ENCODE results near the gene NKX1-1.
"Not testable (repeated sequence)": the region's sequence is repeated elsewhere in the genome, so short reads cannot be mapped to it uniquely, and the experiment has no call there.

Gene NKX1-1

DNA sequence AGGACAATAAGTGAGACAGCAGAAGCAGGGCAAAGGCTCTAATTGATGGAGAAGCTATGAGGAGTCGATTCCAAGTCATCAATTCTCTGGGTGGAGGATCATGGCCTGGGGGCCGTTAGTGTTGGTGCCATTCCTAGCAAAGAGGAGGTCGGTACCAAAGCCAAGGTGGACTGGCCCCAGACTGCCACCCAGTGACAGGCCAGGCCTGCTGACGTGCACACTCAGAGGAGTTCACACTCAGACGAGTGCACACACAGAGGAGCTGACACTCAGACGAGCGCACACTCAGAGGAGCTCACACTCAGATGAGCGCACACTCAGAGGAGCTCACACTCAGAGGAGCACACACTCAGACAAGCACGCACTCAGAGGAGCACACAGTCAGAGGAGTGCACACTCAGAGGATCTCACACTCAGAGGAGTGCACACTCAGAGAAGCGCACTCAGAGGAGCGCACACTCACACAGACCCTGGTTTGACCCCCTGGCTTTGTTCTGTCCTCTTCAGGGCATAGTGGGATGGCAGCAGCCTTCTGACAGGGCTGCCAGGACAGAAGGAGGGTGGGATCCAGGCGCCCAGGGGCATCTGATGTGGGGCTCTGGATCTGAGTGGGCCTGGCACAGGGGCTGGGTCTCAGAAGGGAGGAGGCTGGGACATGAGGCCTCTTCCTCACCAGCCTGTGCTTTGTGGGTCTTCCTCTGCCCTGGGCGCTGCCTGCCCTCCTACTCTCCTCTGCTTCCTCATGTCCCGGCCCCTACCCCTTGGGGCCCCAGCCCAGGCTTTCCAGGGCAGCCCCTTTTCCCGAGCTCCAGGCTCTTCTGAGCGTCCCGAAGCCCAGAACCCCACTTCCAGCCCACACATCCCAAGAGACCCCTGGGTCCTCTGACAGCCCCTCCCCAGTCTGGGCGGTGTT lies 41.7 kb upstream of the NKX1-1 start:
- no peaks in the 10 kb centered on the region for H3K36me3 ChIP-seq (ENCODE audit: control insufficient read depth, insufficient read depth, low read length)
- no peaks in the 10 kb centered on the region for H3K27me3 ChIP-seq (ENCODE audit: control insufficient read depth, insufficient read depth, low read length)
- no peaks in the 10 kb centered on the region for H3K79me2 ChIP-seq
- no peak overlapping the region for H3K4me2 ChIP-seq (ENCODE audit: low read length)
- H2AFZ ChIP-seq: no peak overlapping the region
- no peaks in the 10 kb centered on the region for H3K4me1 ChIP-seq
- TF ChIP-seq CTCF (IDR thresholded peaks at IDR 0.05): no peak
- no peak overlapping the region for H3K9ac ChIP-seq
- H3K4me3 ChIP-seq (ENCODE audit: low read depth, low read length): no peak overlapping the region
- H3K27ac ChIP-seq: no peak overlapping the region
- H3K9me3 ChIP-seq (ENCODE audit: control insufficient read depth, low read length): no peaks in the 10 kb centered on the region

- Histone ChIP-seq H3K36me3 (ENCODE audit: control insufficient read depth, insufficient read depth, low read length) (no peaks in the 10 kb centered on the region), H3K27me3 (ENCODE audit: control insufficient read depth, insufficient read depth, low read length) (no peaks in the 10 kb centered on the region), H2AFZ (no peak overlapping the region), H3K27ac (no peak overlapping the region), H3K79me2 (no peaks in the 10 kb centered on the region), H3K9ac (no peak overlapping the region), H3K4me1 (no peaks in the 10 kb centered on the region), H3K9me3 (ENCODE audit: control insufficient read depth, low read length) (no peaks in the 10 kb centered on the region), H3K4me2 (ENCODE audit: low read length) (no peak overlapping the region), H3K4me3 (ENCODE audit: low read depth, low read length) (no peak overlapping the region)
- no peak for TF ChIP-seq CTCF (IDR thresholded peaks at IDR 0.05)
Observed at GRCh38 chr4:1446502-1447386, 40.5 kb upstream of the NKX1-1 start.

DNA sequence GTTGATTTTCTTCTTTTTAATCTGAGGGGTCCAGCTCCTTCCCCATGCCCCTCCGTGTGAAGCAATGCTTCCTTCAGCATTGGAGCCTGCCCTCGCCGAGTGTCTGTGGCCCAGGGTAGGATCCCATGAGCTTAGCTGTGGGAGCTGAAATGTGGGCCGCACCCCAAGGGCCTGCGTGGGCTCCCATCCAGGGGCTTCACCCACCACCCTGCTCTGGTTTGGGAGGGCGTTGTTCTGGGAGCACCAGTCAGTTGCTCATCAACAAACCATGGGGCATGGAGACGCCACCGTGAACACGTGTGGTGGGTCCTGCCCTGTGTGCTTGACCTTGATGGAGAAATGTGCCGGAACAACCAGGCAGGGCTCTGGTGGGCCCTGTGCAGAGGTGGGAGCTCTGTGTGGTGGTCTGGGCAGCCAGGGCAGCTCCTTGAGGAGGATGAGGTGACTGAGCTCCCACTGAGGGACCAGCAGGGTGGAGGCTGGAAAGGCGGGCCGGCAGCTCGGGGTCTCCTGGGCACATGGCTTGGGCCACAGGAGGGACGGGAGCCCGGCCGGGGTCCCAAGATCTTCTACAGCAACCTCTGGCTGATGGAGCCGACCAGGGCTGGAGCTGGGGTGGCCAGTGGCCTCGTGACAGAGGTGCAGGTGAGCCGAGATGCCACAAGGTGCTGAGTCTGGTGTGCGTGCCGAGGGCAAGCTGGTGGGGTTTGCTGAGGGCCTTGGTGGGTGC lies 39.6 kb upstream of the NKX1-1 start:
- Histone ChIP-seq H3K9ac (no peak overlapping the region), H3K4me3 (ENCODE audit: low read depth, low read length) (no peak overlapping the region), H3K27ac (no peak overlapping the region), H3K27me3 (ENCODE audit: control insufficient read depth, insufficient read depth, low read length) (no peaks in the 10 kb centered on the region), H3K4me1 (no peaks in the 10 kb centered on the region), H3K79me2 (no peaks in the 10 kb centered on the region), H3K4me2 (ENCODE audit: low read length) (no peak overlapping the region), H3K36me3 (ENCODE audit: control insufficient read depth, insufficient read depth, low read length) (no peaks in the 10 kb centered on the region), H3K9me3 (ENCODE audit: control insufficient read depth, low read length) (no peaks in the 10 kb centered on the region), H2AFZ (no peak overlapping the region)
- TF ChIP-seq CTCF (IDR thresholded peaks at IDR 0.05): no peak

GRCh38 chr4:1443688-1444172 lies 37.5 kb upstream of the NKX1-1 start:
- H3K36me3 ChIP-seq (ENCODE audit: control insufficient read depth, insufficient read depth, low read length); H3K9ac ChIP-seq; H3K27me3 ChIP-seq (ENCODE audit: control insufficient read depth, insufficient read depth, low read length); H3K9me3 ChIP-seq (ENCODE audit: control insufficient read depth, low read length); H3K27ac ChIP-seq; H2AFZ ChIP-seq; H3K4me1 ChIP-seq; H3K79me2 ChIP-seq; H3K4me2 ChIP-seq (ENCODE audit: low read length); H3K4me3 ChIP-seq (ENCODE audit: low read depth, low read length): not testable (repeated sequence)

Measured in parathyroid adenoma (tissue), 2 donors.